SKM-1 treated with dmso at 0.1 percent for 144 hours (cell line): ENCODE measurements around the gene BTBD9.

Source experiments
- DNase-seq: peaks from one replicate; lab custom pipeline; 2025; ENCODE audit not compliant: unreplicated experiment; lab: John Stamatoyannopoulos, UW

The BTBD9 gene

GRCh38 chr6:38566295-38567030 is 73.3 kb downstream of the BTBD9 start:
- no peak for DNase-seq

GRCh38 chr6:38564301-38564700 is 75.4 kb downstream of the BTBD9 start:
- no peak for DNase-seq

GRCh38 chr6:38555606-38556005 is 84.1 kb downstream of the BTBD9 start:
- no peak for DNase-seq

- DNase-seq, result no peak
Measured at GRCh38 chr6:38554700-38555413, 84.9 kb downstream of the BTBD9 start.

DNA sequence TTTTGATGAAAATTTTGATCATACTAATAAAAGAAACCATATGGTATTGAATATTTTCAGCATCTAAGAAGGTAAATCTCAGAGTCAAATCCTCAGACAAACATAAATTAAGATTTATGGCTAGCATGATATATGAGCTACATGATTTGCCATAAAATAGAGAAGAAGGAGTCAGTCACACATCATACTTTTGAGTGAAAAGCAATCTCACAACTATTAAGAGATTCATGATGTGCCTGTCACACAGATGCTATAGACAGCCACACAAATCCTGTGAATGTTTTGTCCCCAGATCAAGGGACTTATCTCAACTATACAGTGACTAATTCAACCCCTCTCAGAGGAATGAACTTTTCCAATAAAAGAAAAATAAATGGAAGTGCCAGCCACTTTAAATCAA is 85.7 kb downstream of the BTBD9 start:
- no peak for DNase-seq

DNA sequence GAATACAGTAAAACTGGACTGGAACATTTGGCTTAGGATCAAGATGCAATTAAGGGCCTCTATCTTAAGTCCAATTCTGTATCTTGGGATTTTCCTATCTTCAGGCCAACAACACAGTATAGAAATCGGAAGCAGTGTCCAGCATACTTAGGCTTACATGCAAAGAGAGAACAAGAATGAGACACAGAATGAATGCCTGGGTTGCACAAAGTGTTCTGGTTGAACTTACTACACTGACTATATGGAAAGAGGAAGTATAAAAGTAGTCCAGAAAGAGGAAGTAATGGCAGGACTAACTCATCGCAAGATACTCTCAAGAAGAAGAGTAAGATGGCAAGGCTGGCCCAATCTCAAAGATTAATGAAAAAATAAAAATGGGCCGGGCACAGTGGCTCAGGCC is 87.6 kb downstream of the BTBD9 start:
- peak; percentile 98 for DNase-seq

DNA sequence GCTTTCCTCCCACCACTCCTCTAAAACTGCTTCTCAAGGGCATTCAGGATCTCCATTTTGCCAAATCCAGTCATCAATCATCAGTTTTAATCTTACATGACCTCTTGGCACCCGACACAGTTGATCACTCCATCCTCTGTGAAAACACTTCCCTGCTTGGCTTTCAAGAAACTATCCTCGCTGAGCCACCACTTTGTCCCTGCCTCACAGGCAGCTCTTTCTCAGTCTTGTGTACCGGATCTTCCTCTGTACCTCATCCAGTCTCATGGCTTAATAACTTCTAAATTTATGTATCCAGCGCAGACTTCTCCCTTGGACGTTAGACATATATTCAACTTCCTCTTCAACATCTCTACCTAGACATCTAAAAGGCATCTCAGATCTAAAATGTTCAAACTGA is 89.9 kb downstream of the BTBD9 start:
- no peak for DNase-seq

GRCh38 chr6:38549180-38549579 is 90.5 kb downstream of the BTBD9 start:
- no peak for DNase-seq

GRCh38 chr6:38543022-38543421 is 96.7 kb downstream of the BTBD9 start:
- DNase-seq, result no peak

DNA sequence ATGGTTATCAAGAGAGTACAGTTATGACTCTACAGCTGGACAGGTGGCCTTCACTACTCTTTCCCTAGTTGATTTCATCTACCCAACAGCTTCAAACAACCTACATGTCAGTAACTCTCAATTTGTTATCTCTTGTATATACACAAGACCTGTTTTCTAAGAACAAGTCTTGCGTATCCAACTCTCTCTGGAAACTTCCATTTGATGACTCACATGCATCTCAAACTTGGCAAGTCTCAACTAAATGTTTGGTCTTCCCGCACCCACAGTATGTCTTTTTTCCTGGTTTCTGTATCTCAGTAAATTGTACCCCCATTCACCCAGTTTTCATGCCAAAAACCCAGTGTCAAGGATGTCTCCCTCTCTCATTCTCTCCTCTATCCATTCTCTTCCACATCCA is 97.7 kb downstream of the BTBD9 start:
- DNase-seq, result no peak

DNA sequence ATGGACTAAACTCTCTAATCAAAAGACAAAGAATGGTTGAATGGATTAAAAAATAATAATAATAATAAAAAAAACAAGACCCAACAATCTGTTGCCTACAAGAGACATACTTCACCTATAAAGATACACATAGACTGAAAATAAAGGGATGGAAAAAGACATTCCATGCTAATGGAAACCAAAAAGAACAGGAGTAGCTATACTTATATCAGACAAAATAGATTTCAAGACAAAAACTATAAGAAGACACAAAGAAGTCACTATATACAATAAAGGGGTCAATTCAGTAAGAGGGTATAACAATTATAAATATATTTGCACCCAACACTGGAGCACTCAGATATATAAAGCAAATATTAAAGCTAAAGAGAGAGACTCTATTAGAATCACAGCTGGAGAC is 106.7 kb downstream of the BTBD9 start:
- DNase-seq, result no peak

- DNase-seq, result no peak
Measured at GRCh38 chr6:38531134-38531533, 108.6 kb downstream of the BTBD9 start.

GRCh38 chr6:38528196-38528965 is 111.3 kb downstream of the BTBD9 start:
- DNase-seq, result no peak

DNA sequence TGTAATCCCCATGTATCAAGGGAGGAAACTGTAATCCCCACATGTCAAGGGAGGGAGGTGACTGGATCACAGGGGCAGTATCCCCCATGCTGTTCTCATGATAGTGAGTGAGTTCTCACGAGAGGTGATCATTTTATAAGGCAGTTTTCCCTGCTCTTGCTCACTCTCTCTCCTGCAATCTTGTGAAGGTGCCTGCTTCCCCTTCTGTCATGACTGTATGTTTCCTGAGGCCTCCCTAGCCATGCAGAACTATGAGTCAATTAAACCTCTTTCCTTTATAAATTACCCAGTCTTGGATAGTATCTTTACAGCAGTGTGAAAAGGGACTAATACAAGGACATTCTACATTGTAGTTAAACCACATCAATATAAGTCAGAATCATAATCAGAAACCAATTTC is 112.4 kb downstream of the BTBD9 start:
- no peak for DNase-seq

DNA sequence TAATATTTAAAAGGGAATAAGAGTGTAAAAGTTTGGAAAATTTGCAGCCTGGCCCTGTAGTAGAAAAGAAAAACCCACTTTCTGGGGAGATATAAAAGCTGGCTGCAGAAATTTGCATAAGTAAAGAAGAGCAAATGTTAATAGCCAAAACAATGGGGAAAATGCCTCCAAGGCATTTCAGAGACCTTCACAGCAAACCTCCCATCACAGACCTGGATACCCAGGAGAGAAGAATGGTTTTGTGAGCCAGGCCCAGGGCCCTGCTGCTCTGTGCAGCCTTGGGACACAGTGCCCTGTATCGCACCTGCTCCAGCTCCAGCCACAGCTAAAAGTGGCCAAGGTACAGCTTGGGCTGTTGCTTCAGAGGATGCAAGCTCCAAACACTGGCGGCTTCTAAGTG is 113.8 kb downstream of the BTBD9 start:
- DNase-seq, result no peak

DNA sequence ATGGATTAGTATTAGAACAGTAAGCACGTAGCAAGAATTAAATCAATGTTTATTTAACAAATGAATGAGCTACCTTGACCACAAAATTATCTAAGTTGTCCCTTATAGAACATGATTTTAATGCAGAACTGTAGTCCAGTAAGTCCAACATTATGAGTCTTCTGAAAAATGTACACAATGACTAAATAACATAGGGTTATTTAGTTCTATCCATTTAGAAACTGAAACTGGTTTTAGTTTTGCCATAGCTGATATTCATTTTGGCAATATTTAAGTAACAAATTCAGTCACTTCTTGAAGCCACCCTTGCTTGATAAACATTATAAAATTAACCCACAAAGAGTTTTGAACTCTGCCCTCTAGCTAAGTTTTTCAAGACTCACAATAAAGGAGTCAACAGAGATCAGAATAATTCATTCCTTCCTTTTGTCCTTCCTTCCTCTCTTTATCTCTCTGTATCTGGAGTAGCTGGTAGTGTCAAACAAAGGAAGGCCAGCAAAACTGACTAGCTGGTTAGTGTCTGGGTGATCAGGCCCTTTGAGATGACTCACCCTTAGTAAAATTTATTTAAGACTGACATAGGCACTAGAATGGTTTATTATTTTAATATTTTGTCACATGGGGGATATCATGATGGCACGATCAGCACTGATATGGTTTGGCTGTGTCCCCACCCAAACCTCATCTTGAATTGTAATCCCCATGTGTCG is 115.1 kb downstream of the BTBD9 start:
- no peak for DNase-seq

DNA sequence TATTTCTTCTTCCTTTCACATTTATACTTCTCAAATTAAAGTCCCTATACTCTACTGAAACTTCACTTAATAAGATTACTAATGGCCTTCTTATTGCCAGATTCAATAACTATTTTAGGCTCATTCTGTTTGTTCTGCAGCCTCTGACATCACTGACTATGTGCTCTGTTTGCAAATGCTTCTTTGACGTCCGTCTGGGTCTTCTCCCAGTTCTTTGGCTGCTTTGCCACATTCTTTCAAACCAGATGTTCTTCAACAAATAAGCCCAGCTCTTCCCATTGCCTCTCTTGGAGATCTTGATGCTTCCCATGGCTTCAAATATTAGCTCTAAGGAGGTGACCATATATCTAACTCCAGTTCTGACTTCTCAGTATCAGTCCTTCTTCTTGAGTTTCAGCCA is 117.4 kb downstream of the BTBD9 start:
- no peak for DNase-seq

DNA sequence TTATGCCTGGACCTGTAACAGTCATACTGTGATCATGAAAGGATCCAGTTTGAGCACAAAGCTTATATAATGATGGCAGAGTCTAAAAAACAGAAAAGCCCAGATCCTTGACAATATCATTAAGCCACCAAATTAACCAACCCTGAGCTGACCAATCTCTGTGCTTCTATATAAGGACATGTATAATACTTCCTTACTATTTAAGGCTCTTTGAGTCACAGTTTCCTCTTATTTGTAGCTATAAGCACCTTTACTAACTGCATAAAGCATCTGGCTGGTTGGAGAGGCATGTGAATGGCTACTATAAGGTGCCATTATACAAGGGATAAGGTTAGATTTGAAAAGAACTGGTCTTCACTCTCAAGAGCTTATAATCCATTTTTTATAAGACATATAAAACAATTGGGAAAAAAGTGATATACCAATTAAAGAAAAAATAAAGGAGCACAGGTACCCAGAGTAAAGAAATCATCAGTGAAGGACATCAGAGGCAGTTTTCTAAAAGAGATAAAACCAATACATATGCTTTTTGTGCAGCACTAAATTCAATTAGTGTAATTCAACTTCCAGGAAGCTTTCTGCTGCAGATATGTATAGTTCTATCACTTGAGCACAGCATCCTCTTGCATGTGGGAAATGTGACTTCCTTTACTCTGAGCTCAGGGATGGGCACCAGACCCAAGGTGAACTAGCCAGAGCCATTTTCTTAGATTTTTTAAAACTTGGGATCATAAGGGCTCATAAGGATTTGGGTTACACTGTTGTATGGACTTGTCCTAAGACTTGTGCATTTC is 121.0 kb downstream of the BTBD9 start:
- DNase-seq, result no peak

DNA sequence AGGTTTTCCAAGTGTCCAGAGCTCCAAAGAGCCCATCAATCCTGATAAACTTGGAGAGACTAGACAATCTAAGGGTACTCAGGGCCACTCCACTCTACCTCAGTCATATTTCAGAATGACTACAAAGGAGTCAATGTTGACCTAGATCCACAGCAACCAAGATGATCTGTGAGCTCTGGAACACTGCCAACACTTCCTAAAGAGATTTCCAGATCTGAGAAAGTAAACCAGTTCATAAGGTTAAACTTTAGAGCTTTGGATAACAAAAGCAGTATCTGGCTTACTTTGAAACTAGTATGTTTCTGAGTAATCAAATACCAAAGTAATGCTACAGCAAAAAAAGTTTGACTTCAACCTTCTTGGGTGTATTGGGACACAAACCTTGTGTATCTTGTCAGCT is 122.7 kb downstream of the BTBD9 start:
- DNase-seq, result no peak

DNA sequence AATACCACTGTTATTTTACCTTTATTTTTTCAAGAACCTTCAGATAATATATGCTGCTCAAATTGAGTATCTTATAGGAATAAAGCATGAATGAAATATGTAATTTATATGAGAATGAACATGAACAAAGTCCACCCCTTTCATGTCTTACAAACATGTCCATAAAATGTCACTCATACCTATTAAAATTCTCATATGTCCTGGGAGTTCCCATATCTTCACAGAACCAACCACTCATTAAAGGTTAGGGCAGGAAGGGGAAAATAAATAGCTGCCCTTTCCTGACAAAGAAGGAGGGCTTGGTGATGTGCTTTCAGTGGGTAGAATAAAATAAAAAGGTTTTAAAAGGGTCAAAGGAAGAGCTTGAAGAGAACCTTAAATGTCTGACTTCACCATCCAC is 125.3 kb downstream of the BTBD9 start:
- DNase-seq, result no peak

GRCh38 chr6:38512211-38512610 is 127.5 kb downstream of the BTBD9 start:
- no peak for DNase-seq
